ENCODE data around the gene RFX2.

RFX2 gene

GRCh38 chr19:6059396-6059947 is 50.8 kb downstream of the RFX2 start:
- DNase-seq, result no peak

GRCh38 chr19:6058518-6059201 is 51.6 kb downstream of the RFX2 start:
- DNase-seq, result no peak

GRCh38 chr19:6057651-6058517 is 52.4 kb downstream of the RFX2 start:
- DNase-seq, result no peak

GRCh38 chr19:6056801-6057650 is 53.3 kb downstream of the RFX2 start:
- DNase-seq, result no peak

GRCh38 chr19:6056282-6056741 is 54.0 kb downstream of the RFX2 start:
- no peak for DNase-seq

GRCh38 chr19:6055013-6055795 is 55.1 kb downstream of the RFX2 start:
- DNase-seq, result no peak

GRCh38 chr19:6048793-6049405 is 61.4 kb downstream of the RFX2 start:
- DNase-seq, result peak; percentile 83

GRCh38 chr19:6048348-6048747 is 62.0 kb downstream of the RFX2 start:
- no peak for DNase-seq

- DNase-seq, result peak; percentile 42
Observed at GRCh38 chr19:6047741-6048251, 62.5 kb downstream of the RFX2 start.

GRCh38 chr19:6047256-6047655 is 63.0 kb downstream of the RFX2 start:
- DNase-seq, result no peak

GRCh38 chr19:6045108-6045507 is 65.2 kb downstream of the RFX2 start:
- no peak for DNase-seq

- no peak for DNase-seq
Observed at GRCh38 chr19:6044056-6044805, 66.1 kb downstream of the RFX2 start.

- no peak for DNase-seq
Observed at GRCh38 chr19:6042776-6043726, 67.2 kb downstream of the RFX2 start.

GRCh38 chr19:6041991-6042481 is 68.3 kb downstream of the RFX2 start:
- no peak for DNase-seq

- no peak for DNase-seq
Observed at GRCh38 chr19:6041071-6041470, 69.2 kb downstream of the RFX2 start.

- DNase-seq, result no peak
Observed at GRCh38 chr19:6039566-6040225, 70.6 kb downstream of the RFX2 start.

GRCh38 chr19:6038634-6039405 is 71.5 kb downstream of the RFX2 start:
- DNase-seq, result no peak

GRCh38 chr19:6035026-6035425 is 75.3 kb downstream of the RFX2 start:
- DNase-seq, result no peak
